Mesenchymal stem cell (in vitro differentiated cells and primary cell): ENCODE data around the gene TIMM22.
A peak's percentile ranks its signal among the peaks of the same experiment; 100 is the strongest.

Experiments used
- DNase-seq: peaks from one replicate; pipeline ENCODE4 v3.0.0-alpha.2; 2013
- H2AFZ ChIP-seq: one replicate; pipeline ENCODE4 v1.6.1; 2013; ENCODE audit warnings: low read depth, mild to moderate bottlenecking, control low read depth, inconsistent platforms, low read length, moderate library complexity
- H2AK5ac ChIP-seq: 2 replicates; pipeline ENCODE4 v1.6.1; 2013; ENCODE audit warnings: low read length, moderate library complexity, mild to moderate bottlenecking, inconsistent platforms; ENCODE audit not compliant: severe bottlenecking
- H2BK120ac ChIP-seq: one replicate; pipeline ENCODE4 v1.6.1; 2013; ENCODE audit warnings: low read depth, mild to moderate bottlenecking, inconsistent platforms, low read length, moderate library complexity
- H2BK12ac ChIP-seq, 2 experiments: one replicate each; pipeline ENCODE4 v1.6.1; 2013; ENCODE audit warnings: inconsistent platforms in 2 of 2, low read length in 2 of 2, mild to moderate bottlenecking in 2 of 2, moderate library complexity in 2 of 2, control low read depth in 1 of 2
- H2BK15ac ChIP-seq: one replicate; pipeline ENCODE4 v1.6.1; 2013; ENCODE audit warnings: mild to moderate bottlenecking, low read depth, inconsistent platforms; ENCODE audit not compliant: poor library complexity, severe bottlenecking
- H2BK5ac ChIP-seq: 2 replicates; pipeline ENCODE4 v1.6.1; 2013; ENCODE audit warnings: low read depth, mild to moderate bottlenecking, low read length, control low read depth, inconsistent platforms; ENCODE audit not compliant: poor library complexity, severe bottlenecking
- H3K14ac ChIP-seq, 2 experiments: one replicate each; pipeline ENCODE4 v1.6.1; 2013; ENCODE audit warnings: inconsistent platforms in 2 of 2, low read length in 2 of 2, control low read depth in 1 of 2, mild to moderate bottlenecking in 1 of 2, moderate library complexity in 1 of 2
- H3K18ac ChIP-seq, 2 experiments: one replicate each; pipeline ENCODE4 v1.6.1; 2013; ENCODE audit warnings: inconsistent platforms in 2 of 2, low read length in 2 of 2, control low read depth in 1 of 2, low read depth in 1 of 2, mild to moderate bottlenecking in 1 of 2
- H3K23ac ChIP-seq, 2 experiments: one replicate each; pipeline ENCODE4 v1.6.1; 2013; ENCODE audit warnings: inconsistent platforms in 2 of 2, low read length in 2 of 2, mild to moderate bottlenecking in 2 of 2, moderate library complexity in 2 of 2, control low read depth in 1 of 2
- H3K27ac ChIP-seq: 2 replicates; pipeline ENCODE4 v1.5.1; 2013; ENCODE audit warnings: mild to moderate bottlenecking, moderate library complexity, low read length, control low read depth, inconsistent platforms; ENCODE audit not compliant: poor library complexity, severe bottlenecking
- H3K27me3 ChIP-seq, 2 experiments: 2 replicates each; pipeline versions ENCODE4 v1.6.1 to v1.7.0; 2013; ENCODE audit warnings: low read length in 2 of 2, mild to moderate bottlenecking in 2 of 2, moderate library complexity in 2 of 2, control low read depth in 1 of 2, inconsistent platforms in 1 of 2; ENCODE audit not compliant: control insufficient read depth in 1 of 2, insufficient read depth in 1 of 2
- H3K36me3 ChIP-seq, 2 experiments: 2 replicates each; pipeline versions ENCODE4 v1.6.1 to v1.7.0; 2013; ENCODE audit warnings: low read length in 2 of 2, control low read depth in 1 of 2, inconsistent platforms in 1 of 2, low read depth in 1 of 2, mild to moderate bottlenecking in 1 of 2; ENCODE audit not compliant: insufficient read depth in 2 of 2, control insufficient read depth in 1 of 2
- H3K4ac ChIP-seq, 2 experiments: one replicate each; pipeline ENCODE4 v1.6.1; 2013; ENCODE audit warnings: inconsistent platforms in 2 of 2, low read length in 2 of 2, mild to moderate bottlenecking in 2 of 2, moderate library complexity in 2 of 2, control low read depth in 1 of 2, low read depth in 1 of 2
- H3K4me1 ChIP-seq: 2 replicates; pipeline ENCODE4 v1.6.1; 2013; ENCODE audit warnings: low read depth, low read length, control low read depth; ENCODE audit not compliant: control insufficient read depth, insufficient read depth
- H3K4me2 ChIP-seq: 2 replicates; pipeline ENCODE4 v1.6.1; 2013; ENCODE audit warnings: low read length, mild to moderate bottlenecking, inconsistent platforms; ENCODE audit not compliant: poor library complexity, severe bottlenecking
- H3K4me3 ChIP-seq, 2 experiments: 2 replicates each; pipeline versions ENCODE4 v1.5.1 to v1.7.0; 2013; ENCODE audit warnings: low read length in 2 of 2, mild to moderate bottlenecking in 2 of 2, control low read depth in 1 of 2, low read depth in 1 of 2; ENCODE audit not compliant: insufficient read depth in 1 of 2
- H3K79me1 ChIP-seq: replicated peaks from 2 replicates; pipeline ENCODE4 v1.6.1; 2013; ENCODE audit warnings: mild to moderate bottlenecking, control low read depth, low read length, inconsistent platforms; ENCODE audit not compliant: poor library complexity, severe bottlenecking
- H3K9ac ChIP-seq: 2 replicates; pipeline ENCODE4 v1.7.0; 2013; ENCODE audit warnings: mild to moderate bottlenecking, low read length, moderate library complexity
- H3K9me3 ChIP-seq: 2 replicates; pipeline ENCODE4 v1.7.0; 2013; ENCODE audit warnings: mild to moderate bottlenecking, low read length; ENCODE audit not compliant: control insufficient read depth
- H4K8ac ChIP-seq: one replicate; pipeline ENCODE4 v1.6.1; 2013; ENCODE audit warnings: inconsistent platforms, mild to moderate bottlenecking, low read length, moderate library complexity
- H4K91ac ChIP-seq: one replicate; pipeline ENCODE4 v1.6.1; 2013; ENCODE audit warnings: mild to moderate bottlenecking, low read length, inconsistent platforms
- WGBS: methylation state at CpG from one replicate; pipeline ENCODE4 v1.1.7; 2013; ENCODE audit warnings: mixed read lengths; 5-methylcytosine and 5-hydroxymethylcytosine counted together

The TIMM22 gene

GRCh38 chr17:1007310-1008007, 10.5 kb downstream of the TIMM22 start:
- Histone ChIP-seq H3K4me3 (no peak overlapping the region), H2BK120ac (no peak overlapping the region), H2BK12ac (no peak overlapping the region), H3K79me1 (peaks cover 22% of the 10 kb centered on the region), H3K4me1 (peaks cover 22% of the 10 kb centered on the region), H3K27me3 (no peaks in the 10 kb centered on the region), H3K23ac (no peak overlapping the region), H2AFZ (no peak overlapping the region), H2BK15ac (no peak overlapping the region), H3K4ac (no peak overlapping the region), H3K4me2 (no peak overlapping the region), H2AK5ac (no peak overlapping the region), H3K14ac (no peak overlapping the region), H3K18ac (no peak overlapping the region), H3K36me3 (peaks cover 75 to 93% of the 10 kb centered on the region in 2 experiments), H3K9me3 (no peaks in the 10 kb centered on the region), H3K9ac (peak overlapping the region; percentile 29), H3K27ac (no peak overlapping the region), H4K91ac (no peak overlapping the region), H2BK5ac (no peak overlapping the region), H4K8ac (no peak overlapping the region)
- no peak for DNase-seq
- 96% methylated on average over 16 of the region's 16 CpGs for WGBS

GRCh38 chr17:1008008-1008761, 11.3 kb downstream of the TIMM22 start:
- peaks cover 15% of the 10 kb centered on the region for H3K4me1 ChIP-seq
- H2BK12ac ChIP-seq: no peak overlapping the region
- DNase-seq: no peak
- peaks cover 24% of the 10 kb centered on the region for H3K79me1 ChIP-seq
- no peak overlapping the region for H3K14ac ChIP-seq
- 94% methylated on average over 21 of the region's 21 CpGs for WGBS
- no peak overlapping the region for H3K23ac ChIP-seq
- H2BK5ac ChIP-seq: no peak overlapping the region
- H2BK120ac ChIP-seq: no peak overlapping the region
- H3K18ac ChIP-seq: no peak overlapping the region
- H3K9me3 ChIP-seq: no peaks in the 10 kb centered on the region
- no peaks in the 10 kb centered on the region for H3K27me3 ChIP-seq
- H3K27ac ChIP-seq: no peak overlapping the region
- no peak overlapping the region for H4K91ac ChIP-seq
- H2AFZ ChIP-seq: no peak overlapping the region
- no peak overlapping the region for H4K8ac ChIP-seq
- peaks cover 72 to 95% of the 10 kb centered on the region in 2 experiments for H3K36me3 ChIP-seq
- peak overlapping the region; percentile 29 for H3K9ac ChIP-seq
- no peak overlapping the region for H3K4me3 ChIP-seq
- H3K4me2 ChIP-seq: no peak overlapping the region
- H2AK5ac ChIP-seq: no peak overlapping the region
- H3K4ac ChIP-seq: no peak overlapping the region
- H2BK15ac ChIP-seq: no peak overlapping the region

GRCh38 chr17:1009229-1010085, 12.5 kb downstream of the TIMM22 start:
- H3K9ac ChIP-seq: no peak overlapping the region
- H3K9me3 ChIP-seq: no peaks in the 10 kb centered on the region
- H3K14ac ChIP-seq: no peak overlapping the region
- H2BK120ac ChIP-seq: no peak overlapping the region
- H3K4me3 ChIP-seq: no peak overlapping the region
- H3K36me3 ChIP-seq: peaks cover 59 to 88% of the 10 kb centered on the region in 2 experiments
- H3K4ac ChIP-seq: no peak overlapping the region
- 90% methylated on average over 18 of the region's 19 CpGs for WGBS
- no peak for DNase-seq
- H3K27me3 ChIP-seq: no peaks in the 10 kb centered on the region
- no peak overlapping the region for H3K18ac ChIP-seq
- no peak overlapping the region for H4K91ac ChIP-seq
- H3K4me1 ChIP-seq: peaks cover 5% of the 10 kb centered on the region
- H2AK5ac ChIP-seq: no peak overlapping the region
- no peak overlapping the region for H3K23ac ChIP-seq
- no peak overlapping the region for H2BK12ac ChIP-seq
- no peak overlapping the region for H3K27ac ChIP-seq
- H2BK5ac ChIP-seq: no peak overlapping the region
- no peak overlapping the region for H2AFZ ChIP-seq
- H4K8ac ChIP-seq: no peak overlapping the region
- H3K79me1 ChIP-seq: peaks cover 25% of the 10 kb centered on the region
- H2BK15ac ChIP-seq: no peak overlapping the region
- H3K4me2 ChIP-seq: no peak overlapping the region

- Histone ChIP-seq H2BK12ac (no peak overlapping the region), H2AK5ac (no peak overlapping the region), H3K18ac (no peak overlapping the region), H3K27me3 (no peaks in the 10 kb centered on the region), H3K79me1 (peaks cover 19% of the 10 kb centered on the region), H3K4ac (no peak overlapping the region), H3K36me3 (peaks cover 53 to 82% of the 10 kb centered on the region in 2 experiments), H3K14ac (no peak overlapping the region), H2BK5ac (no peak overlapping the region), H3K4me1 (no peaks in the 10 kb centered on the region), H4K91ac (no peak overlapping the region), H3K9me3 (no peaks in the 10 kb centered on the region), H3K4me3 (no peak overlapping the region), H2AFZ (no peak overlapping the region), H4K8ac (no peak overlapping the region), H3K23ac (no peak overlapping the region), H3K9ac (no peak overlapping the region), H3K27ac (no peak overlapping the region), H2BK15ac (no peak overlapping the region), H2BK120ac (no peak overlapping the region), H3K4me2 (no peak overlapping the region)
- no peak for DNase-seq
- WGBS: 96% methylated on average over 10 of the region's 10 CpGs
Observed at GRCh38 chr17:1010086-1010450, 13.1 kb downstream of the TIMM22 start.
